K562 (cell line): Measurements from ENCODE around the gene PLXNA3. TPM values are rescaled to one million over a fixed set of nuclear protein-coding genes. Genes with fewer than 3 reads are reported as not detected.

Experiments used
- BDP1 ChIP-seq: IDR thresholded peaks from 3 replicates; pipeline ENCODE4 v1.6.1; 2011; ENCODE audit not compliant: insufficient read length, insufficient read depth
- BRD4 ChIP-seq: fragments of 200-600 bp; sonication (generic); IDR thresholded peaks from 2 replicates; pipeline ENCODE4 v1.6.1; 2017; ENCODE audit warnings: inconsistent platforms
- CBX5 ChIP-seq: IDR thresholded peaks from 2 replicates; pipeline ENCODE4 v1.6.1; 2014; ENCODE audit warnings: low read depth, borderline replicate concordance
- EZH2 ChIP-seq: IDR thresholded peaks from 2 replicates; pipeline ENCODE4 v1.6.1; 2012; ENCODE audit warnings: low read depth, mild to moderate bottlenecking, inconsistent platforms, low read length, borderline replicate concordance
- FIP1L1 ChIP-seq: fragments of 200-400 bp; formaldehyde crosslinking; IDR thresholded peaks from 2 replicates; pipeline ENCODE4 v1.6.1; 2018; ENCODE audit warnings: mild to moderate bottlenecking, low read depth, low read length; ENCODE audit not compliant: poor library complexity, severe bottlenecking
- FOXJ2 ChIP-seq: fragments of 200-800 bp; sonication (Bioruptor generic); IDR thresholded peaks from 2 replicates; pipeline ENCODE4 v1.6.1; 2016; ENCODE audit warnings: missing genetic modification characterization, missing compliant biosample characterization
- GTF2F1 ChIP-seq: IDR thresholded peaks from 2 replicates; pipeline ENCODE4 v1.6.1; 2011; ENCODE audit warnings: low read depth, low read length, improper control_type of control experiment
- IFI16 ChIP-seq: fragments of 250-450 bp; sonication (Bioruptor Pico); IDR thresholded peaks from 2 replicates; pipeline ENCODE4 v2.1.2; 2022; ENCODE audit warnings: mild to moderate bottlenecking, inconsistent platforms
- LARP7 ChIP-seq: fragments of 450-650 bp; IDR thresholded peaks from 2 replicates; pipeline ENCODE4 v1.6.1; 2016
- NFYB ChIP-seq: IDR thresholded peaks from 2 replicates; pipeline ENCODE4 v1.6.1; 2011; ENCODE audit warnings: mild to moderate bottlenecking, moderate library complexity; ENCODE audit not compliant: insufficient read length; ENCODE audit errors: extremely low read depth
- PML ChIP-seq: IDR thresholded peaks from 2 replicates; pipeline ENCODE4 v1.6.1; 2012; ENCODE audit warnings: low read length, inconsistent platforms
- RHOXF2B ChIP-seq: fragments of 250-450 bp; sonication (Bioruptor Pico); conservative IDR thresholded peaks from 2 replicates; pipeline ENCODE4 v1.5.1; 2021
- SIN3B ChIP-seq: fragments of 450-650 bp; IDR thresholded peaks from 2 replicates; pipeline ENCODE4 v1.6.1; 2017; ENCODE audit warnings: low read depth, mild to moderate bottlenecking, moderate library complexity
- SP1 ChIP-seq: sonication (generic); formaldehyde crosslinking; IDR thresholded peaks from 2 replicates; pipeline ENCODE4 v1.8.1; 2022; ENCODE audit warnings: mild to moderate bottlenecking, missing genetic modification reagents
- TBP ChIP-seq: optimal IDR thresholded peaks from 2 replicates; pipeline ENCODE3; 2011; ENCODE audit warnings: low read depth, low read length, improper control_type of control experiment
- UBTF ChIP-seq, 2 experiments: IDR thresholded peaks; 2 replicates each; pipeline ENCODE4 v1.6.1; 2012; ENCODE audit warnings: improper control_type of control experiment in 2 of 2, low read depth in 2 of 2, low read length in 2 of 2, borderline replicate concordance in 1 of 2
- XRCC5 ChIP-seq: fragments of 200-400 bp; formaldehyde crosslinking; IDR thresholded peaks from 2 replicates; pipeline ENCODE4 v1.6.1; 2017; ENCODE audit warnings: low read depth, mild to moderate bottlenecking, low read length
- YY1 ChIP-seq, 3 experiments: IDR thresholded peaks; 2 replicates each; pipeline ENCODE4 v1.6.1; 2011; ENCODE audit warnings: low read length in 2 of 3, mild to moderate bottlenecking in 2 of 3, moderate library complexity in 2 of 3, borderline replicate concordance in 1 of 3, control low read depth in 1 of 3, low read depth in 1 of 3; ENCODE audit not compliant: insufficient read depth in 3 of 3, insufficient replicate concordance in 2 of 3, control insufficient read depth in 1 of 3, insufficient read length in 1 of 3; ENCODE audit errors: extremely low read depth in 1 of 3
- ZHX1 ChIP-seq: fragments of 150-350 bp; conservative IDR thresholded peaks from 2 replicates; pipeline ENCODE4 v1.6.1; 2014; ENCODE audit warnings: low read length
- ZKSCAN3 ChIP-seq: fragments of 250-450 bp; sonication (Bioruptor Pico); IDR thresholded peaks from 2 replicates; pipeline ENCODE4 v1.4.0; 2020
- ZNF717 ChIP-seq: fragments of 250-450 bp; sonication (Bioruptor Pico); IDR thresholded peaks from 2 replicates; pipeline ENCODE4 v1.5.0; 2021
- ZNF766 ChIP-seq: fragments of 200-800 bp; sonication (Bioruptor generic); conservative IDR thresholded peaks from 2 replicates; pipeline ENCODE4 v1.6.1; 2016; ENCODE audit warnings: missing genetic modification characterization, missing compliant biosample characterization
- ZNF79 ChIP-seq: fragments of 250-450 bp; sonication (Bioruptor Pico); IDR thresholded peaks from 2 replicates; pipeline ENCODE4 v1.4.0; 2020; ENCODE audit warnings: low read depth, mild to moderate bottlenecking, moderate library complexity
- polyA plus RNA-seq, 8 experiments: library from polyadenylated mRNA; depleted of rRNA in 4 of 8; stranded (reverse) in 5 of 8; unstranded in 3 of 8; fragments of >200 nt; fragmentation: Nextera tagmentation in 2 of 8; fragmentation: Illumina TruSeq in 1 of 8; extraction: Ambion mirVana in 2 of 8; extraction: Trizol in 1 of 8; gene quantifications; 2 replicates each; pipeline versions ENCODE4 v1.2.1 to v1.2.3, GENCODE V29; 2011 to 2014; ENCODE audit warnings: inconsistent platforms in 1 of 8, missing spikeins in 1 of 8
- total RNA-seq, 7 experiments: library from RNA; depleted of rRNA in 6 of 7; stranded (reverse); fragments of >200 nt in 6 of 7; fragmentation: Illumina TruSeq in 2 of 7; extraction: Trizol in 2 of 7; gene quantifications; 2 replicates each; pipeline versions ENCODE4 v1.2.1 to v1.2.3, GENCODE V29; 2011 to 2021; ENCODE audit warnings: low replicate concordance in 1 of 7

Gene PLXNA3
- total and polyA plus RNA-seq, 9 of the 15 experiments (the other 6 are each of a cell fraction or from before 2014, with no cell fraction given): 0.32 to 47.8 (median 7.5) TPM

- TF ChIP-seq UBTF (IDR thresholded peaks at IDR 0.05; ENCODE audit: borderline replicate concordance in 1 of 2, low read depth in 2 of 2, low read length in 2 of 2) (peak in 1 of 2 experiments; percentile 30; a peak in 1 of 4 replicates), GTF2F1 (no peak), FOXJ2 (no peak; the same call in 1 of the 2 replicates), LARP7 (no peak), PML (peak; percentile 16; the same call in 1 of the 2 replicates), YY1 (IDR thresholded peaks at IDR 0.05; ENCODE audit: borderline replicate concordance in 1 of 3, control insufficient read depth in 1 of 3, extremely low read depth in 1 of 3, insufficient read depth in 3 of 3, insufficient read length in 1 of 3, insufficient replicate concordance in 2 of 3, low read depth in 1 of 3, low read length in 2 of 3) (no peak), TBP (peak; percentile 81), ZHX1 (no peak), CBX5 (no peak), ZKSCAN3 (CRISPR knock-in tag) (no peak), XRCC5 (no peak), IFI16 (CRISPR knock-in tag) (no peak), ZNF79 (CRISPR knock-in tag) (no peak), BRD4 (no peak), NFYB (peak; percentile 3), ZNF717 (CRISPR knock-in tag) (no peak), RHOXF2B (CRISPR knock-in tag) (no peak), FIP1L1 (no peak), ZNF766 (CRISPR knock-in tag) (no peak), EZH2 (no peak), SP1 (CRISPR knock-in tag) (peak; percentile 69), SIN3B (peak; percentile 50; the same call in 1 of the 2 replicates), BDP1 (no peak)
Measured at GRCh38 chrX:154490414-154491083, 32.5 kb downstream of the PLXNA3 start, which contains the start of gene SLC10A3 (continued).
